Measurements from ENCODE around the gene SURF6.
"Not testable (repeated sequence)": the region's sequence is repeated elsewhere in the genome, so short reads cannot be mapped to it uniquely, and the experiment has no call there.

Gene SURF6

GRCh38 chr9:133285252-133285775 lies 50.7 kb downstream of the SURF6 start:
- DNase-seq (ENCODE audit: low spot score) = no peak

DNA sequence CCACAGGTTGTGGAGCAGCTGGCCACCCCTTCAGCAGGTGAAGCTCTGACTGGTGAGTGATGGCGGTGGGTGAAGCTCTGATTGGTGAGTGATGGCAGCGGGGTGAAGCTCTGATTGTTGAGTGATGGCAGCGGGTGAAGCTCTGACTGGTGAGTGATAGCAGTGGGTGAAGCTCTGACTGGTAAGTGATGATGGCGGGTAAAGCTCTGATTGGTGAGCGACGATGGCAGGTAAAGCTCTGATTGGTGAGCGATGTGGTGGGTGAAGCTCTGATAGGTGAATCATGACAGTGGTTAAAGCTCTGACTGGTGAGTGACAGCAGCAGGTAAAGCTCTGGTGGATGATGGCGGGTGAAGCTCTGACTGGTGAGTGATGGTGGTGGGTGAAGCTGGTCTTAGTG lies 51.6 kb downstream of the SURF6 start:
- DNase-seq (ENCODE audit: low spot score) = no peak

- not testable (repeated sequence) for DNase-seq (ENCODE audit: low spot score)
Observed at GRCh38 chr9:133283255-133284032, 52.5 kb downstream of the SURF6 start.

DNA sequence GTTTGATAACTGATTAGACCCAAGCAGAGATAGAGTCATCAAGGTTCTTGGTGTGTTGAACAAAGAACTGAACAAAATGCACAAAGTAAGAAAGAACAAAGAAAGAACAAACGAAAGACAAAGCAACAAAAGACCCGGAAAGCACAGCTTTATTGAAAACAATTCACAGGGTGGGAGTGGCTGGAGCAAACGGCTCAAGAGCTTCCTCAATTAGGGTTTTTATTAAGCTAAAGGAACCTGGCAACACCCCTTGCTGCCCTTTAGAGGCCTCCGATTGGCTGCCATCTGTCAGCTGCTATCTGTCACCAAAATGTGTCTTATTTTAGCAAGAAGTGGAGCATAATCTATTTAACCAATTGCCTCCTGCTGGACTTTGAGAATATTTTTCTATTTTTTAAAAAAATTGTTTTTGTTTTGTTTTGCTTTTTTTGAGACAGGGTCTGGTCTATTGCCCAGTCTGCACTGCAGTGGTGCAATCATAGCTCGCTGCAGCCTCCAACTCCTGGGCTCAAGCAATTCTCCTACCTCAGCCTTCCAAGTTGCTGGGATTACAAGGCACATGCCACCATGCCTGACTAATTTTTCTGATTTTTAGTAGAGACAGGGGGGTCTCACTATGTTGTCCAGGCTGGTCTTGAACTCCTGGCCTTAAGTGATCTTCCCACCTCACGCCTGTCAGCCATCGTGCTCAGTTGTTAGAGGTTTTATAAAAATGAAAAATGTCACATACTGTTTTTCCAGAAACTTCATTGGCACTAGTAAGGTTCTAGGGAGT lies 53.3 kb downstream of the SURF6 start:
- no peak for DNase-seq (ENCODE audit: low spot score)

- DNase-seq (ENCODE audit: low spot score) = no peak
Observed at GRCh38 chr9:133280392-133280791, 55.6 kb downstream of the SURF6 start.

Data from cerebellar cortex (tissue), 1 donor.